ENCODE data around the gene PKDREJ.

- TF ChIP-seq, protein P1, sequence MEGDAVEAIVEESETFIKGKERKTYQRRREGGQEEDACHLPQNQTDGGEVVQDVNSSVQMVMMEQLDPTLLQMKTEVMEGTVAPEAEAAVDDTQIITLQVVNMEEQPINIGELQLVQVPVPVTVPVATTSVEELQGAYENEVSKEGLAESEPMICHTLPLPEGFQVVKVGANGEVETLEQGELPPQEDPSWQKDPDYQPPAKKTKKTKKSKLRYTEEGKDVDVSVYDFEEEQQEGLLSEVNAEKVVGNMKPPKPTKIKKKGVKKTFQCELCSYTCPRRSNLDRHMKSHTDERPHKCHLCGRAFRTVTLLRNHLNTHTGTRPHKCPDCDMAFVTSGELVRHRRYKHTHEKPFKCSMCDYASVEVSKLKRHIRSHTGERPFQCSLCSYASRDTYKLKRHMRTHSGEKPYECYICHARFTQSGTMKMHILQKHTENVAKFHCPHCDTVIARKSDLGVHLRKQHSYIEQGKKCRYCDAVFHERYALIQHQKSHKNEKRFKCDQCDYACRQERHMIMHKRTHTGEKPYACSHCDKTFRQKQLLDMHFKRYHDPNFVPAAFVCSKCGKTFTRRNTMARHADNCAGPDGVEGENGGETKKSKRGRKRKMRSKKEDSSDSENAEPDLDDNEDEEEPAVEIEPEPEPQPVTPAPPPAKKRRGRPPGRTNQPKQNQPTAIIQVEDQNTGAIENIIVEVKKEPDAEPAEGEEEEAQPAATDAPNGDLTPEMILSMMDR (IDR thresholded peaks at IDR 0.05; ENCODE audit: low read depth, low read length): no peak
- no peak for TF ChIP-seq POLR2A (IDR thresholded peaks at IDR 0.05; ENCODE audit: extremely low read depth, insufficient read length)
Measured at GRCh38 chr22:46272762-46273431, 9.8 kb upstream of the PKDREJ start.
